Measurements from ENCODE around the gene ZHX3. TPM values are rescaled to one million over a fixed set of nuclear protein-coding genes. Genes with fewer than 3 reads are reported as not detected.

The ZHX3 gene
- total RNA-seq, 1 experiment from 2014 or later = 24.6 TPM

DNA sequence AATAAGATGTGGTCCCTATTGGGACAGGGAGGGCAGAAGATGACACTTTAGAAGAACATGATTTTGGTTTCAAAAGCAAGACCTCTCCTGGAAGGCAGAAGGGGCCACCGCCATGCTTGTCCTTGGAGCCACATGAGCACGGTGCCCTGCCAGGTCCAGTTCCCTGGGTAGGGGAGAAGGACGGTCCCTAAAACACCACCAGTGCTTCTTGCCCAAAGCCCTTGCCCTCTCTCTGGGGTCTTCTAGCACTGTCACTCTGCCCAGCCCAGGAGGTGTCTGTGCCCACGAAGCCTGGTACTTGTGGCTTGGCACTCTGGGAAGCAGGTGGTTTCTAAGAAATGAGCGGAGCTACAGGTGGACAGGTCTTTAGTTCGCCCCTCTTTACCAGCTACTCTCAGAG lies 134.1 kb downstream of the ZHX3 start:
- Histone ChIP-seq H3K36me3 (ENCODE audit: control insufficient read depth, insufficient read depth, low read length) (no peaks in the 10 kb centered on the region), H3K4me3 (ENCODE audit: low read depth, low read length) (no peak overlapping the region), H3K4me1 (no peaks in the 10 kb centered on the region), H3K27me3 (replicated peaks; ENCODE audit: control insufficient read depth, insufficient read depth, low read length) (no peaks in the 10 kb centered on the region), H3K9me3 (no peaks in the 10 kb centered on the region)
- intact Hi-C loops (cut with micrococcal nuclease; ENCODE audit: unreplicated experiment) = no loop called here
- Mint-ChIP-seq H3K36me3 (ENCODE audit: insufficient read depth, unreplicated experiment) (peaks cover 32% of the 10 kb centered on the region), H3K27me3 (ENCODE audit: insufficient read depth, unreplicated experiment) (no peaks in the 10 kb centered on the region), H3K9me3 (ENCODE audit: unreplicated experiment) (no peaks in the 10 kb centered on the region), H3K4me1 (ENCODE audit: low read depth, unreplicated experiment) (no peaks in the 10 kb centered on the region), H3K4me3 (ENCODE audit: unreplicated experiment) (no peak overlapping the region), H3K27ac (ENCODE audit: unreplicated experiment) (no peak overlapping the region)
- TF ChIP-seq, protein P1, sequence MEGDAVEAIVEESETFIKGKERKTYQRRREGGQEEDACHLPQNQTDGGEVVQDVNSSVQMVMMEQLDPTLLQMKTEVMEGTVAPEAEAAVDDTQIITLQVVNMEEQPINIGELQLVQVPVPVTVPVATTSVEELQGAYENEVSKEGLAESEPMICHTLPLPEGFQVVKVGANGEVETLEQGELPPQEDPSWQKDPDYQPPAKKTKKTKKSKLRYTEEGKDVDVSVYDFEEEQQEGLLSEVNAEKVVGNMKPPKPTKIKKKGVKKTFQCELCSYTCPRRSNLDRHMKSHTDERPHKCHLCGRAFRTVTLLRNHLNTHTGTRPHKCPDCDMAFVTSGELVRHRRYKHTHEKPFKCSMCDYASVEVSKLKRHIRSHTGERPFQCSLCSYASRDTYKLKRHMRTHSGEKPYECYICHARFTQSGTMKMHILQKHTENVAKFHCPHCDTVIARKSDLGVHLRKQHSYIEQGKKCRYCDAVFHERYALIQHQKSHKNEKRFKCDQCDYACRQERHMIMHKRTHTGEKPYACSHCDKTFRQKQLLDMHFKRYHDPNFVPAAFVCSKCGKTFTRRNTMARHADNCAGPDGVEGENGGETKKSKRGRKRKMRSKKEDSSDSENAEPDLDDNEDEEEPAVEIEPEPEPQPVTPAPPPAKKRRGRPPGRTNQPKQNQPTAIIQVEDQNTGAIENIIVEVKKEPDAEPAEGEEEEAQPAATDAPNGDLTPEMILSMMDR (IDR thresholded peaks at IDR 0.05; ENCODE audit: insufficient read depth in 1 of 2, low read depth in 1 of 2, low read length in 1 of 2, severe bottlenecking in 1 of 2, unreplicated experiment in 1 of 2) = no peak
- ChIA-PET POLR2A (no interaction called here), CTCF (no interaction called here)
- no TSS peak for BruUV-seq (replicated peaks)
- DNase-seq = no peak

DNA sequence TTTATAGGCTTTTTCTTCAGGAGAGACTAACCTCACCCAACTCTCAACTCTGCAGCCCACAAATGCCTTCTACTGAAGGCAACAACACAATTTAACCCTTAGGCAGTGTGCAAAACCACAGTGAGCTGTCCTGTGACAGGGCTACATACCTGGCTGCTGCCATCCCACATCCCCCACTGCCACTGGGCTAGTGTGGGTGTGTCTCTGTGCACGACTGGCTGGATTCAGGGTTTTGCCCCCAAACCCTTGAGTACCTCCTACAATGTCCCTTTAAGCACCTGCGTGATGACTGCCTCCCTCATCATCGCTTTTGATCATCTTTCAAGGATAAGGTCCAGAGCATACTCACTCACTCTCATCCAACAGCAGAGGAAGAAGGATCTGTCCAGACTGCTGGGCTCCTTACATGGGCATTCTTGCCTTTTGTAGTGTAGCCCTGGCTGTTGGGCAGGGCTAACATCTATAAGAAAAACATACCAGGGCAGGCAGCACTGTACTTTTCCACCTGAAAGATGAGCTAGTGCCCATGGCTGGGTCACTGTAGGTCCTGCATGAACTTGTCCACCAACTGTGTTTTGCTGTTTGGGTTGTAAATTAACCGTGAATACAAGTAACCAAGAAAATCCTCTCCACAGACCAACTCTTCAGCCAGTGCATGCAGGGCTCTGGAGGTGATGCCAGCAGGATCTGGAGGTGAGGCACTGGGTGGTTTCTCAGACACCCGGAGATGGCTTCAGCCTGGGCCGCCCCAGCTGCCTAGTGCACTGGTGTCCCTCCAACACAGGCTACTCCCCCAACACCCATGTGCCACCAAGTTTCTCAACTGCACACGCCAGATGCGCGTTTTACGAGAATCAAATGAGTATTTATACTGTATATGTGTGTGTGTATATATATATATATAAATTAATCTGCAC lies 135.0 kb downstream of the ZHX3 start:
- H3K4me3 ChIP-seq (ENCODE audit: low read depth, low read length) = no peak overlapping the region
- no peaks in the 10 kb centered on the region for H3K36me3 ChIP-seq (ENCODE audit: control insufficient read depth, insufficient read depth, low read length)
- Mint-ChIP-seq H3K4me1 (ENCODE audit: low read depth, unreplicated experiment) (no peaks in the 10 kb centered on the region), H3K36me3 (ENCODE audit: insufficient read depth, unreplicated experiment) (peaks cover 41% of the 10 kb centered on the region), H3K27me3 (ENCODE audit: insufficient read depth, unreplicated experiment) (no peaks in the 10 kb centered on the region), H3K9me3 (ENCODE audit: unreplicated experiment) (no peaks in the 10 kb centered on the region), H3K4me3 (ENCODE audit: unreplicated experiment) (no peak overlapping the region), H3K27ac (ENCODE audit: unreplicated experiment) (no peak overlapping the region)
- TF ChIP-seq, protein P1 (IDR thresholded peaks at IDR 0.05; ENCODE audit: insufficient read depth in 1 of 2, low read depth in 1 of 2, low read length in 1 of 2, severe bottlenecking in 1 of 2, unreplicated experiment in 1 of 2) = no peak
- no peak for DNase-seq
- H3K4me1 ChIP-seq = no peaks in the 10 kb centered on the region
- ChIA-PET CTCF (interaction anchor here (1.4 to 1.9 kb wide), 2 partner anchors 10 to 158 kb away, joined by 3 to 6 read pairs; partner anchors contain the start of gene LPIN3), POLR2A (no interaction called here)
- no peaks in the 10 kb centered on the region for H3K27me3 ChIP-seq (replicated peaks; ENCODE audit: control insufficient read depth, insufficient read depth, low read length)
- no peaks in the 10 kb centered on the region for H3K9me3 ChIP-seq
- intact Hi-C loops (cut with micrococcal nuclease; ENCODE audit: unreplicated experiment) = no loop called here
- no TSS peak for BruUV-seq (replicated peaks)

DNA sequence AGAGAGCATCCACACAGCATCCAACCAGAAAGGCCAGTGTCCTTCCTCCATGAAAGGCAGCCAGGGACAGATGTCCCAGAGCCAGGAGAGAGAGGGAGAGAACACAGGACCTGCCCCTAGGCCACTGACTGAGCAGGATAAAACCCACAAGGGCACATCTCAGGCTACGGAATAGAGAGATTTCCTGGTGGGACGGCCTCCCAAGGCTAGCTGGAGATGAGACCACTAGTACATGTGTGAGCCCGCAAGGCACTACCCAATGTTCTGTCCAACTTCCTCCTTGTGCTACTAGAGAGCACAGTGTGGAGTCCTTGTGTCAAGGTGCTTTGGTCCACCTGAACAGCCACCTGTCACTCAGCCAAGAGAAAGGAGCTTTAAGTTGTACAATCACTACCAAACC lies 136.0 kb downstream of the ZHX3 start:
- Mint-ChIP-seq H3K27me3 (ENCODE audit: insufficient read depth, unreplicated experiment) (no peaks in the 10 kb centered on the region), H3K9me3 (ENCODE audit: unreplicated experiment) (no peaks in the 10 kb centered on the region), H3K27ac (ENCODE audit: unreplicated experiment) (no peak overlapping the region), H3K36me3 (ENCODE audit: insufficient read depth, unreplicated experiment) (peaks cover 50% of the 10 kb centered on the region), H3K4me1 (ENCODE audit: low read depth, unreplicated experiment) (no peaks in the 10 kb centered on the region), H3K4me3 (ENCODE audit: unreplicated experiment) (no peak overlapping the region)
- intact Hi-C loops (cut with micrococcal nuclease; ENCODE audit: unreplicated experiment) = no loop called here
- ChIA-PET POLR2A (no interaction called here), CTCF (interaction anchor here (1.4 to 1.9 kb wide), 2 partner anchors 9 to 159 kb away, joined by 3 to 6 read pairs; partner anchors contain the start of gene LPIN3)
- DNase-seq = no peak
- TF ChIP-seq, protein P1 (IDR thresholded peaks at IDR 0.05; ENCODE audit: insufficient read depth in 1 of 2, low read depth in 1 of 2, low read length in 1 of 2, severe bottlenecking in 1 of 2, unreplicated experiment in 1 of 2) = no peak
- H3K4me3 ChIP-seq (ENCODE audit: low read depth, low read length) = no peak overlapping the region
- BruUV-seq (replicated peaks) = no TSS peak
- no peaks in the 10 kb centered on the region for H3K27me3 ChIP-seq (replicated peaks; ENCODE audit: control insufficient read depth, insufficient read depth, low read length)
- no peaks in the 10 kb centered on the region for H3K9me3 ChIP-seq
- no peaks in the 10 kb centered on the region for H3K4me1 ChIP-seq
- no peaks in the 10 kb centered on the region for H3K36me3 ChIP-seq (ENCODE audit: control insufficient read depth, insufficient read depth, low read length)
